Posterior cingulate gyrus (tissue), 11 donors: ENCODE measurements around the gene CRACR2B.

Experiments
- DNase-seq, 10 donors: peaks; one replicate each; pipeline versions ENCODE4 v3.0.0 to v3.0.0-alpha.2; 2020 to 2021; ENCODE audit warnings: mixed read lengths in 3 of 10
- intact Hi-C: fragments of 100-400 bp; cut with DNase I; formaldehyde crosslinking; loops from one replicate; pipeline ENCODE4 v1.15.1; 2023

Gene CRACR2B

GRCh38 chr11:809287-810039 lies 18.3 kb upstream of the CRACR2B start, which contains the start of gene RPLP2:
RPLP2 (plus strand) TSS chr11:809967; CDS start chr11:810235, 268 bp downstream.
- peak; percentile 96 to 100 (median 98) for DNase-seq
- intact Hi-C loops: no loop called here

GRCh38 chr11:810040-810567 lies 17.6 kb upstream of the CRACR2B start:
- DNase-seq: no peak
- intact Hi-C loops: no loop called here

- no peak for DNase-seq
- intact Hi-C loops: no loop called here
These were observed 16.1 kb upstream of the CRACR2B start for GRCh38 chr11:811446-812245.

- no peak for DNase-seq
- intact Hi-C loops: no loop called here
These were observed 15.3 kb upstream of the CRACR2B start for GRCh38 chr11:812390-812789.

- intact Hi-C loops: no loop called here
- no peak for DNase-seq
These were observed 14.7 kb upstream of the CRACR2B start for GRCh38 chr11:813072-813455.

- no peak for DNase-seq
- intact Hi-C loops: no loop called here
These were observed 14.1 kb upstream of the CRACR2B start for GRCh38 chr11:813456-814096.

GRCh38 chr11:815675-816432 lies 11.9 kb upstream of the CRACR2B start:
- no peak for DNase-seq
- intact Hi-C loops: no loop called here

- DNase-seq: no peak
- intact Hi-C loops: no loop called here
These were observed 11.3 kb upstream of the CRACR2B start for GRCh38 chr11:816433-816779.

- DNase-seq: no peak
- intact Hi-C loops: no loop called here
These were observed 9.2 kb upstream of the CRACR2B start, which contains the start of gene PNPLA2 for GRCh38 chr11:818396-819128. PNPLA2 (plus strand) TSS chr11:818914; CDS start chr11:819719, 805 bp downstream.

- intact Hi-C loops: no loop called here
- DNase-seq: peak; percentile 86 to 99 (median 93)
These were observed 8.4 kb upstream of the CRACR2B start for GRCh38 chr11:819129-819931.

- intact Hi-C loops: no loop called here
- DNase-seq: peak in 8 of 10 donors; percentile 52 to 93 (median 68)
These were observed 7.6 kb upstream of the CRACR2B start for GRCh38 chr11:819943-820649.

- DNase-seq: peak in 3 of 10 donors; percentile 40 to 61 (median 45)
- intact Hi-C loops: no loop called here
These were observed 6.8 kb upstream of the CRACR2B start for GRCh38 chr11:820655-821511.

GRCh38 chr11:821512-822371 lies 6.0 kb upstream of the CRACR2B start:
- intact Hi-C loops: no loop called here
- peak in 2 of 10 donors; percentile 38 to 88 for DNase-seq

- no peak for DNase-seq
- intact Hi-C loops: no loop called here
These were observed 4.1 kb upstream of the CRACR2B start for GRCh38 chr11:823441-824291.

GRCh38 chr11:824292-824880 lies 3.3 kb upstream of the CRACR2B start:
- intact Hi-C loops: no loop called here
- DNase-seq: peak in 7 of 10 donors; percentile 40 to 97 (median 51)
